Erythroblast (primary cell): ENCODE results near the gene PPAN.

Experiments
- DNase-seq, 2 experiments: peaks; one replicate each; lab custom pipeline; 2025; lab: John Stamatoyannopoulos, UW
- GATA1 ChIP-seq: IDR thresholded peaks from 2 replicates; pipeline ENCODE4 v1.6.1; 2011; ENCODE audit warnings: low read depth, mild to moderate bottlenecking, control low read depth, low read length, moderate library complexity
- POLR2A ChIP-seq: IDR thresholded peaks from 2 replicates; pipeline ENCODE4 v1.6.1; 2011; ENCODE audit warnings: mild to moderate bottlenecking, low read length

The PPAN gene

DNA sequence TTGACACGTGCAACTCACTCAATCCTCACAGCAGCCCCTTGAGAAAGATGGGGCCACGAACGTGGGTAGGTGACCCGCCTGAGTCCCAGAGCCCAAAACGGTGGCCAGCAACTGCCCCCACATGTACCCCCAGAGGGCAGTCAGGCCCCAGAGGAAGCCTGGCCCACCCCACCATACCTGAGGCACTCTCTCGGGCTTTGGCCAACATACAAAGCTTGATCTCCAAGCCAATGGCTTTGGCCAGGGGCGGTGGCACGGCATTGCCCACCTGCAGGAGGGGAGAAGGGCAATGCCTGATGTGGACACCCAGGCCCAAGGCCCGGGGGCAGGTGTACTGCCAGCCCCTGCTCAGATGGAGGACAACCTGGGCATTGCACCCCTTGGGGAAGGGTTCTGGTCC lies 27.9 kb downstream of the PPAN start:
- TF ChIP-seq GATA1 (no peak), POLR2A (no peak)
- no peak for DNase-seq

DNA sequence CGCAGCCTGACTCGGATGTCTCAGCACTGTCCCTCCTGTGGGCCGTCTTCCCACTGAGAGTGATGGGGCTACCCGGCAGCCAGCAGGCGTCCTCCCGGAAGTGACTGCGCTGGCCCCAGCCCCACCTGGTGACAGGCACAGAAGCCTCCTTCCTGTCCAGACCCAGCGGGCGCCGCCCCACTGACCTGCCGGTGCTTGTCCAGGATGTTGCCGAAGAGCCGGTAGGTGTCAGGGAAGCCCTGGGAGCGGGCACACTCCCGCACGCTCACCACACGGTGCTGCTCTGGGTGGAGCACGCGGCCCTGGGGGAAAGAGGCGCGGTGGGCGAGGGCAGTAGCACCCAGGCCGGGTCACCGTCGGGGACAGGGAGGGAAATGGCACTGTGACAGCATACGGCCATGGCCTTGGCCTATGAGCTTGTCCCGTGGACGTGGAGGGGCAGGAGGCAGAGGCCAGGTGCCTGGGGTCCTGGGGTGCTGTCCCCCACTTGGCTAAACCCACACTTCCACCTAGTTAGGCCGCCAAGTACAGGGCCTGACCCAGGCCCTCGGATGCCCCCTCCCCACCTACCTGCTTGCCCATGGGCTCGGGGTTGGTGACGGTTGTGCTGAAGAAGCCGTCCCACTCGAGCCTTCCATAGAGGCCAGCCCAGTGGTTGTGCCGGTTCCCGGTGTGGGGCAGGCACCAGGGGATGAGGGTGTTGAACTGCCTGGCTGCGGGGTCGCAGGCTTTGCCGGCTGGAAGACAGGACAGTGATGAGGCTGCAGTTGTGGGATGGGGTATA lies 29.6 kb downstream of the PPAN start:
- no peak for DNase-seq
- TF ChIP-seq GATA1 (no peak), POLR2A (no peak)

DNA sequence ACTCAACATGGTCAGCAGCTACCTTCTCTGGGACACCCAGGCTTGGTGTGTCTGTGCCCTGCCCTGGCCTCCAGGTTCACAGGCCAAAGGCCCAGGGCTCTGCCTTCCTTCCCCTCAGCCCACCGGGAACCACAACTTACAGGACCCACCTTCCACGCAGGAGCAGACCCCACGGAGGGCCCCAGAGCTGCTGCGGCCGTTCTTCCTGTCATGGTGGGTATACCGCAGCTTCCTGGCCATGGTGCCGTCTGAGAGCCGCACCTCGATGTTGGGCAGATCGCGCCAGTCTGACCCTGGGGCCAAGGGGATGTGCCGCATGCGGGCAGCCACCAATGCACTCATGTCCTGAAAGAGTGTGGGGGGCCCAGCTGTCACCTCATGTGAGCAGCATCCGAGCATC lies 30.8 kb downstream of the PPAN start:
- DNase-seq, result no peak
- TF ChIP-seq POLR2A, result no peak
- TF ChIP-seq GATA1, result no peak

DNA sequence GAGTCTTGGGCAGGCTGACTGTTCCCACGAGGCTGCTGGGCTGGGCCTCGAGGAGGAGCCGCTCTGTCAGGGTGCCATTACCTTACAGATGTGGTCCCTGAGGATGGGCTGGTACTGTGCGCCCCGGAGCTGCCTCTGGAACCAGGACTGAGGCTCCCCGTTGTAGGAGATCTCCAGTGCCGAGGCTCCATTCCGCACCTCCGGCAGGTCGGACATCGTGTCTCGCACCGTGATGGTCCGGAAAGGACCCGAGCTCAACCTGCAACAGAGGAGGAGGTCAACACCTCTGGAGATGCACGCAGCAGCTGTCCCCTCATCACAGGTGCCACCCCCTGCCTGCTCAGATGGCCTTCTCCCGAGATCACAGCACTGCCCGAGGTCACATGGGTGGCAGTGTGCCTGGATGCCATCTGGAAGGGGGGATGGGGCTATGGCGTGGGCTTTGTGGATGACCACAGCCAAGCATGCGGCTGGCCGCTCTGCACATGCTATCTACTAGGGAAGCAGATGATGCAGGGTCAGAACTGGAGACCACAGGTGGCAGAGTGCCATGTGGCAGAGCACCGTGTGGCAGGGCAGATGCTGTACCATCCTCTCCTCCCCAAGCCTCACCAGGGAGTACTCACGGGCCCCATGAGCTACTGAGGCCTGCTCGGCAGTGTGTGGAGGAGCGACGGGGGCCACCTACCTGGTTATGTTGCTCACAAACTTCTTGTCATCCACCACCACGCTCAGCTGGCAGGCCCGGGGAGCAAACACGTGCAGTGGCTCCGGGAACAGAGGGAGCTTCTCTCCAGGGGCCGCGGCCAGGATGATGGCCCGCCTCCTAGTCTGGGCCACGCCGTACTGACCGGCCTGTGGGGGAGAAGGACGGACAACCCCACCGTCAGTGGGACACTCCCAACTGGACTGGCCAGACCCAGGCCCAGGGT lies 31.9 kb downstream of the PPAN start:
- no peak for DNase-seq
- TF ChIP-seq GATA1, result no peak
- TF ChIP-seq POLR2A, result no peak

DNA sequence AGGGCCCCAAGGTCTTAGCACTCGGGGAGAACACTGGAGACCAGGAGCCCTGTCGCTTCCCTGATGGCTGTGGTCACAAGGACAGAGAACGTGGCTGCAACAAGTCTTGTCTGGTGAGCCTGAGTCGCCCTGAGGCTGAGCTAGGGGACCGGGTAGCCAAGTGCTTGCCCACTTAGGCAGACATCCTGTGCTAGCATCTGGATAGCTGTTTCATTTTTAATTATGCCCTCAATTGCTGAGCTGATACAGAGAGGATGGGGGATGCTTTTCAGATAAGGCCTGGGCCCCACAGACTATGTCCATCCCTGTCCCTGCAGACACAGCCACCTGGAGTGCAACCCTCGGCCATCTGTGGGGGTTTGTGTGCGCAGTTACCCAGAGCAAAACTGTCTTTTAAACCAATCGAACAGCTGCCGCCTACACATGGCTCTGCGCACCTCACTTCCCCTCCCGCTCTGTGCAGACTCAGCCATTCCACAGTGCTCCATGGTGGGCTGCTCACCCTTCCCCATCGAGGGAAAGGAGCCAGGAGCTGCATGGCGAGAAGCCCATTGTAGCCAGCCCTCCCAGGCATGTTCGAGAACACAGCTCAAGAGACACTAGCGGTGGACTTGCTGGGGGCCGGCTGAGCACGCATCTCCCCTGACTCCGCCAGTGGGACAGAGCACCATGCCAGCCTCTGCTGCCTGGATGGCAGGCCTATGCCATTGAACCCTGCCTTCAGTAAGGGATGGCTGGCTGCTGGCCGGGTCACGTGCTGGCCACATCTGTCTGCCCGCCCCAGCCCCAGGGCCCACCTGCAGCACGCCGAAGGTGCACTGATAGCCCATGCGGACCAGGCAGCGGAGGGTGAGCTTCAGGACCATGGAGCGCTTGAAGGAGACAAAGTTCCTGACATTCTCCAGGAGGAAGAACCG lies 33.0 kb downstream of the PPAN start:
- DNase-seq, result no peak
- TF ChIP-seq GATA1 (no peak), POLR2A (no peak)

DNA sequence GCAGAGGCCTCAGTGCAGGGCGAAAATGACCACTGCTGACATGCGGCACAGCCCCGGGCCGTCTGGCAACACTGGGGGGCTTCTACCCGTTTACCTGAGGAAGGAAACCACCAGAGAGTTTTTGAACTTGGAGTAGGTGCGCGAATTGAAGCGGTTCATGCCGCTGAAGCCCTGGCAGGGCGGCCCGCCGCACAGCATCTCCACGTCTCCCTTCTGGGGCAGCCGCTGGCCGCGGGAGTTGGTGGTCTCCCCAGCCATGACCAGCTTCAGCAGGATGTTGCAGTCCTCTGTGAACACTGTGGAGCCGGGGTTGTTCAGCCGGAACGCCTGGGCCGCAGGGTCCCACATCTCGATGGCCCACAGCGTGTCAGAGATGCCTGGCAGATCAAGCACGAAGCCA lies 33.8 kb downstream of the PPAN start:
- DNase-seq, result no peak
- TF ChIP-seq POLR2A (no peak), GATA1 (no peak)

DNA sequence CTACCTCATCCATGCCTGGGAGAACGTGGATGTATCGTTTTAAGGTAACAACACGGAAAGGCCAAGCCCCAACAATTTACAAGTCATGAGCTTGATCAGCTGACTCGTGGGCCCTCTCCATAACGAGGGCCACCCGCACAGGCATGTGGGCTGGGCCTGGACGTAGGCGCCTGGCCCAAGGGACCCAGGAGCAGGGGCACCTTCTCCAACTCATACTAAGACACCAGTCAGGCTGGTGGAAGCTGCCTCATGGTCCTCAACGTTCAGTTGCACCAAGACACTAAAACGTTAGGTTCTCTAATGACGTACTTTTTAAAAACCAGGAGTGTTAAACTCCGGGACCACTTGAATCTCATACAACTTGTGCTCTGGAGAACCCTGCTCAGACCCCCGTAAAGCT lies 35.3 kb downstream of the PPAN start:
- no peak for TF ChIP-seq GATA1
- no peak for TF ChIP-seq POLR2A
- DNase-seq, result no peak

DNA sequence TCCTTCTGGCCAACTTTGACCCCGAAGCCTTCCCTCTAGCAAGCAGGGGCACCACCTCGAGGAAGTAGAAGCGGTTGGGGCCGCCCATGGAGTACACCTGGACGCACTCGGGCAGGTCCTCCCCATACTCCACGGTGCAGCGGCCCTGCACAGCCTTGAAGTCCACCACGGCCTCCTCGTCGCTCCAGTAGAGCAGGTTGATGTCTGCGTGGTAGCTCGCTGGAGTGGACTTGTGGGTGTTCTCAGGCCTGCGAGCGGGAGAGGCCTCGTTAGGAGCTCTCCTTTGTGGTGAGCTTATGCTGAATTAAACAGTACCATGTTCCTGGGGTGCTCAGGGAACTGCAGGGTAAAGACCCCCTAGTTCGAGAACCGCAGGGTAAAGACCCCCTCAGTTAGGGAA lies 35.8 kb downstream of the PPAN start:
- DNase-seq, result no peak
- TF ChIP-seq POLR2A (no peak), GATA1 (no peak)

DNA sequence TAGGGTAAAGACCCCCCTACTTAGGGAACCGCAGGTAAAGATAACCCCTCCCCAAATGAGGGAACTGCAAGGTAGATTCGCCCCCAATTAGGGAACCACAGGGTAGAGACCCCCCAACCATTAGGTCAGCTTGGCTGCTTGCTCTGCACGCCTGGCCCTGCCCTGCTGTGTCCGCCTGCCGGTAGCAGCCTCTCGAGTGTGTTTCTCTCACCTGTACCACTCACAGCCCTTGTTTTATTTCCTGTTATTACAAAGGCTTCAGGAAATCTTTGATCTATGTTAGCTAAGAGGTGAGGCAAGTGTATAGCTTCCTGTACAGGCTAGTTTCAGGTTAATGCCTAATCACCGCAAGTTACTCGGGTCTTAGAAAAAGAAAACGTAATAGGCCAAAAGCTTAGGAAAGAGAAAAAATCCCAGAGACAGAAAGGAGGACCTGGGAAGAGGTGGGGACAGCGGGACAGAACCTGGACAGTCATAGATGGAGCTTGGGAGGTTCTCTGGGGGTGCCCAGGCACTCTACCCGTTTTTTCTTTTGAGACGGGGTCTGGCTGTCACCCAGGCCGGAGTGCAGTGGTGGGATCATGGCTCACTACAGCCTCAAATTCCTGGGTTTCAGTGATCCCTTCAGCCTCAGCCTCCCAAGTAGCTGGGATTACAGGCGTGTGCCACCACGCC lies 36.7 kb downstream of the PPAN start:
- TF ChIP-seq GATA1, result no peak
- no peak for TF ChIP-seq POLR2A
- no peak for DNase-seq

DNA sequence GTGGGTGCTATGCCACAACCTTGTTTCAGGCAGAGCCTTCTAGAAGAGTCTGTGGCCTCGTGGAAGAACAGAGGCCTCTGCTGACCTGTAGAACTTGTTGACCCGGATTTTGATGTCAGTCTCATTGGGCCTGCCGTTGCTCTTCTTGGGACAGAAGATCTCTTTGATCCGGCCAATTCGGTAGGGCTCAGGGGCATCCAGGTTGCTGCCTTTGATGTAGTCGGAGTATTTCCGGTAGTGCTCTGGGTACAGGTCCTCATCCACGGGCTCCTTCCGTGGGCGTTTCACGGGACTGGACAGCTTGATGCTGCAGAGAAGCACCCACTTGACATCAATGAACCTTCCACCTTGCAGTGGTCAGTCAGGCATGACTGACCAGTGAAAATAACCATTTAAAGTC lies 37.5 kb downstream of the PPAN start:
- TF ChIP-seq GATA1, result no peak
- no peak for TF ChIP-seq POLR2A
- no peak for DNase-seq

DNA sequence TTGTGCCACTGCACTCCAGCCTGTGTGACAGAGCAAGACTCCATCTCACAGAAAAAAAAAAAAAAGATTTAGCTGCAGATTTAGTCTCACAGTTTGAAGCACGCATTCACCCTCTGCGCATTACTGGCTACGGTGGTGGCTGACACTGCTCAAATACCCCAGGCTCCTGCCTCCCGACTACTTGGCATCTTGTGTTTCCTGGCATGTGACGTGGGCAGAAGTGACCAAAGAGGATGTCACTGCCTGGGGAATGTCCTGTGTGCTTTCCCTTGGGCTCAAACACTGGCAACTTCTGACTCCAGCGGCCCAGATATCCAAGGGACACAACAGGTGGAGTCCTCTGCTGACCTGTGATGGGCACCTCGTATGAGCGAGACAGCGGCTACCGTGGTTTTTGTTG lies 38.2 kb downstream of the PPAN start:
- no peak for DNase-seq
- TF ChIP-seq POLR2A, result no peak
- TF ChIP-seq GATA1, result no peak

DNA sequence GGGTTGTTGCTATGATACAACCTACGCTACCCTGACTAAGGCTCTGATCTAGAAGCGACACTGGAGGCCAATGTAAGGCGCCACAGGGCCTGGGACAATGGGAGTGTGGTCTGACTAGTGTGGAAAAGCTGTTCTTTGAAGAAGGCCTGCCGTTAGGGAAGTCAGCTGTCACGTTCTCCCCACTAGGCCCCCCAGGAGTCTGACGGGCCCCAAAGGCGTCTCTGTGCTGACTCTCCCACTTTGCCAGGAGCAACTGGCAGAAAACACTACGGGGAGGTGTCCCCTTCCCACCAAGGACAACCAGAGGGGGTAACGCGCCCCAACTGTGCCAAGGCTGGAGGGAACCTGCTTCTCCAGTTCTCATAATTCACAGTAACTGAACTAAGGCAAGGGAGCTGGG lies 38.9 kb downstream of the PPAN start:
- TF ChIP-seq GATA1 (no peak), POLR2A (no peak)
- DNase-seq, result no peak

DNA sequence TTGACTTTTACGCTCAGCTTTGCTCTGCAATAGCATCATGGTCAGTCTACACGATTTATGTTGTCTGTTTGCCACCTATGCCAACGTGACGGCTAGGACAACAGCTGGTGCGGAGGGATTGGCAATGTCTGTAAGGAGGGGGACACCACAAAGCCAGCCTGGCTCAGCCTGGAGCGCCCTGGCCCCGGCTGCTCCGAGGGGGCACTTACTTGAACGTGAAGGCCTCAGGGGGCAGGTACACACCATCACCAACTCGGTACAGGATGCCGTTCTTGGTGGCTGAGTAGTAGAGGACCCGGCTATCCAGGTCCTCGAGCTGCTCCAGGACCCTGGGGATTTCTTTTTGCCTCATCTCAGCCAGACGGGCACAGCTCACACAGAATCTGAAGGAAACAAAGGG lies 40.0 kb downstream of the PPAN start:
- DNase-seq, result no peak
- no peak for TF ChIP-seq POLR2A
- no peak for TF ChIP-seq GATA1

DNA sequence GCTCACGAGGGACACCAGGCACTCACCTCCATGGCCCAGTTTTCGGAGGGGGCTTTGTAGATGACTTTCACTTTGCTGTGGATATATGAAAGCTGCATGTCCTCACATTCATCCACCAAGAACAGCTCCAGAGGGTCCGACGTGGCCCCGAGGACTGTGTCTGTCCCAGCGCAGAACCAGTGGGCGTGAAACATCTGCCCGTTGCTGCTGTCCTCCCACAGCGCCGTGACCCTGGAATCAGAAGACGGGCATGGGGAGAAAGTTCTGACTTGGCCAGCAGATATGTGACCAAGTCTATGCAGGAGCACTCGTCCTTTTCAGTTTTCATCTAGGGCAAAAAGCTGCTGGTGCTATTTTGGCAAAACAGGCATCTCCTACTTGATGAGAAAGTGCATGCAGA lies 43.3 kb downstream of the PPAN start:
- TF ChIP-seq GATA1, result no peak
- TF ChIP-seq POLR2A, result no peak
- no peak for DNase-seq
